Left hindlimb (tissue), 1 donor: ENCODE measurements around the gene SGMS1.
"Not testable (repeated sequence)": the region's sequence is repeated elsewhere in the genome, so short reads cannot be mapped to it uniquely, and the experiment has no call there.

Experiments used
- DNase-seq: peaks from one replicate; pipeline ENCODE4 v3.0.0-alpha.2; 2018

The SGMS1 gene

GRCh38 chr10:50447691-50448090 lies 176.1 kb downstream of the SGMS1 start:
- no peak for DNase-seq

DNA sequence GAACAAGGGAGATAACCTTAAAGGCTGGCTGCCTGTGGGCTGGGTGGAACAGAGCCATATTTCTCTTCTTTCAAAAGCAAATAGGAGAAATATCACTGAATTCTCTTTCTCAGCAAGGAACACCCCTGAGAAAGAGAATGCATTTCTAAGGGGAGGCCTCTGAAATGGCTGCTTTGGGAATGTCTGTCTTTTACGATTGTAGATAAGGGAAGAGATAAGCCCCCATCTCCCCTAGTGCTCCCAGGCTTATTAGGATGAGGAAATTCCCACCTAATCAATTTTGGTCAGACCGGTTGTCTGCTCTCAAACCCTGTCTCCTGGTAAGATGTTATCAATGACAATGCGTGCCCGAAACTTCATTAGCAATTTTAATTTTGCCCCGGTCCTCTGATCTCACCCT lies 178.0 kb downstream of the SGMS1 start:
- not testable (repeated sequence) for DNase-seq

- DNase-seq = no peak
These were observed 183.3 kb downstream of the SGMS1 start for GRCh38 chr10:50440489-50440888.

GRCh38 chr10:50439806-50440205 lies 183.9 kb downstream of the SGMS1 start:
- no peak for DNase-seq

GRCh38 chr10:50439187-50439586 lies 184.6 kb downstream of the SGMS1 start:
- no peak for DNase-seq

DNA sequence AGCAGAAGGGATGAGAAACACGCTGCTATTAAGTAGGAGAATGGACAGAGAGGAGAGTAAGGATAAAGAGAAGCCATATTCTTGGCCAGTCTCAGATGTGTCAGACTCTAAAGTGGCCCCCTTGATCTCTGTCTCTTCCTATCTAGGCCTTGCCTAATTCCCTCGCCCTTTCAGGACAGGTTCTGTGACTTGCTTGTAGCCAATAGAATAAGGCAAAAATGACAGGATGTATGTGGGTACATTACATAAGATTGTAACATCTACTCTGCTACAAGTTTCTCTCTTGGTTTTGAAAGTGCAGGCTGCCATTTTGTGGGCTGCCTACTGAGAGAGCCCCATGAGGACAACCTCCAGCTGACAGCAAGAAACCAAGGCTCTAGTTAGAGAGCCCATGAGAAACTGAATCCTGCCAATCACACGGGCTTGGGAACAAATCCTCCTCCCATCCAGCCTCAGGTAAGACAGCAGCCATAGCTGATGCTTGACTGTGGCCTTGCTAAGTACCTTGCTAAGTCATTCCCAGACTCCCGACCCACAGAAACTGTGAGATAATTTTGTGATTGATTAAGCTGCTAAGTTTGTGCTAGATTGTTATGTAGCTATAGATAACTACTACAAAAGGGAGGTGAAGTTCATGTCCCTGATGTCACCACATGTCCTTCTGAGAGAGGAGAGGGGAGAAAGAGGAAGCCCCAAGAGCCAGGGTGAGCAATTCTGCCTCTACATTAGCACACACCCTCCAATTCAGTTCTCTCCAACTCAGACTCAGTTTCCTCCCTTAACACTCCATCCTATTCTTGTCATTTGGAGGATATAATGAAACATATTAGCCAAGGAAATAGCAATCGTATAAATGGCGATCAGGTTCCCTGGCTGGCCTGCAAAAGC lies 185.5 kb downstream of the SGMS1 start:
- no peak for DNase-seq

- no peak for DNase-seq
These were observed 186.5 kb downstream of the SGMS1 start for GRCh38 chr10:50437248-50437647.

GRCh38 chr10:50436805-50437204 lies 187.0 kb downstream of the SGMS1 start:
- DNase-seq = no peak

DNA sequence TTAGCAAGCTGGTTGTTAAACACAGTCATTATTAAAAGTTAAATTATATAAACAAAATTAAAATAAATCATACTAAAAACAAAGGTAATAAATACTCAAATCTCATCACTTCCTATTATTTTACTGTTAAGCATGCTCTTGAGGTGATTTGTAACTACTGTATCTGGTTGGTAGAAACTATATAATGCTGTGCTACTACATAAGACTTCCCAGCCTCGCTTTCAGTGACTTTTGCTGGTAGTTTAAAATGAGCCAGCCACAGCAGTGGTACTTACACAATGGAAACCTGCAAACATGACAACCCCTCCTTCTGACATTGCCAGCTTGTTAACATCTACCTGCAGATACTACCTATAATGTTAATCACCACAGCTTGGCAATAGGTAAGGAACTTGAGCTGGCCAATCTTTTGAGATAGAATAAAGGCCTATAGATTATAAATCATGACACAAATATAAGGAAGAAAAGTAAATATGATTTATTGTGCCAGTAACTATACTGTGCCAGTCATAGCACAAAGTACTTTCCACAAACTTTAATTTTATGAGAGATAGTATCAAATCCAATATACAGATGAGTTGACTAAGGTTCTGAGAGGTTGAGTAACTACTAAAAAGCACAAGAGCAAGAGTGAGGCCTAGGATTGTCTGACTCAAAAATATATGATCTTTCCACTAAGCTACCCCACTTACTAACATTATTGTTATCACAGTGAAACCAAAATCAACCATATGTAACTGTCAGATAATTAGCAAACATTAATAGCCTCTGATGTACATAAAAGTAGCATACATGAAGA lies 191.3 kb downstream of the SGMS1 start:
- DNase-seq = no peak

DNA sequence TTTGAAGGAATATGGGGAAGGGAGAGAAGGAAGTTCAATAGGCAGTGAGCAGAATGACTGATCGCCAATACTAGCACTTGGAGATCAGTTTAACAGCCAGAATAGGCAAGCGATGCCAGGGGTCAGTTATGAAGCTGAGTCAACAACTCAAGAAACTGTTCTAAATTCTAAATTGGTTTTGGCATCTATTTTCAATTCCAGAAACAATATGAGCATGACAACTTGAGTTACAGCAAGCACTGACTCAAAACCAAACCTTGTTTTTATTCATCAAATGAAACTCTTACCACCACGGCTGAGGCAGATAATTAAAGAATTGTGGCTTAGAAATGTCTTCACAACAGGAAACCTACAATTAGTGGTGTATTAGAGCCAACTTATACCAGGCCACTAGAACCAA lies 192.0 kb downstream of the SGMS1 start:
- DNase-seq = no peak

DNA sequence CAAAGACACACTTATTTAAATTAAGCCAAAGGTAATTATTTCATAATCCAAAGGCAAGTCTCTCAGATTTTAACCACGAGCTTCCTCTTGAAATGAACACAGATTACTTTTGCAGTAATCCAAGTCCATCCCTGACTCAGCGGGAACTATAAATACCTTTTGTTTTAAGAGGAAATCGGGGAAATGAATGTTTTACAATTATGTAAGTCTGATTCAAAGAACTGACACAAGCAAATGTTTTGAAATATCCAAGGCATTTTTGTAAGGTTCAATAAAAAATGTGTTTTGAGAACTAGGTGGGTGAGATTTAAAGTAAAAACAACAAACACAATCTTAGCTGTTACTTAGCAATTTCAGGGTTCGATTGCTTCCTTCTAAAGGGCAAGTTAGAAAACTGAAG lies 192.6 kb downstream of the SGMS1 start:
- DNase-seq = no peak

- no peak for DNase-seq
These were observed 197.3 kb downstream of the SGMS1 start for GRCh38 chr10:50426485-50426884.

GRCh38 chr10:50425215-50425614 lies 198.5 kb downstream of the SGMS1 start:
- DNase-seq = not testable (repeated sequence)

DNA sequence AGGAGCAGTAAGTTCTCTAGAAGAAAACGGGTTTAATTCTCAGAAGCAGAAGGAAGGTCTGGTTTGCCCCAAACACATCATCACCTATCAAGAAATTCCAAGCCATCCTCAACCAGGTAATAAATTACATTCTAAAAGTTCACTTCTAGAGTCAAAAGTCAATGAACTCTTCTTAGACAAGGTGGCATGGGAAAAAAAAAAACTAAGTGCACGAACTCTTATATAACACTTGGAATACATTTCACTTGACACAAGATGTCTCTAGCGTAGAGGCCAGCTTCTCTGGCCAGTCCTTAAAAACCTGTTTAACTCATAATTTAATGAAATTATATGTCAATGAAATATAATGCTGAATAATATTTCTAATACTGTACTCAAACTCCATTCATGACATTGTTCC lies 200.3 kb downstream of the SGMS1 start:
- DNase-seq = no peak

DNA sequence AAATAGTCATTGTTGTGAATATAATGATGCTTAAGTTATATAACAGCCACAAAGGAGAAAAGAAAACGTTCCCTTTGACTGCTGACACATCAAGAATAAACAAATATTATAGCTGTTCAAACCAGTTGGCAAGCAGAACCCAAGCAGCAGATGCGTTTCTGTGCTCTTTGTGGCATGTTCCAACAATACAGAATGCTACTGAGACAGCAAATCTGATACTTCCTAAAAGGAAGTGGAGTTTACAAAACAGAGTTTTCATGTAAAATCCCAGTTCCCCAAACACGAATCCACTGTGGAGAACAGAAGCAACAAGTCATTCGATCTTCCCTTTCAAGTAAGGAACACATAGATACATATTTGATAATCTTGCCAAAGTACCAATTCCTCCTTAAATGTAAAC lies 201.5 kb downstream of the SGMS1 start:
- no peak for DNase-seq

- DNase-seq = no peak
These were observed 202.6 kb downstream of the SGMS1 start for GRCh38 chr10:50421026-50421719.

- DNase-seq = no peak
These were observed 203.6 kb downstream of the SGMS1 start for GRCh38 chr10:50420196-50420595.

- DNase-seq = no peak
These were observed 204.0 kb downstream of the SGMS1 start for GRCh38 chr10:50419756-50420155.

- no peak for DNase-seq
These were observed 204.7 kb downstream of the SGMS1 start for GRCh38 chr10:50419091-50419490.

DNA sequence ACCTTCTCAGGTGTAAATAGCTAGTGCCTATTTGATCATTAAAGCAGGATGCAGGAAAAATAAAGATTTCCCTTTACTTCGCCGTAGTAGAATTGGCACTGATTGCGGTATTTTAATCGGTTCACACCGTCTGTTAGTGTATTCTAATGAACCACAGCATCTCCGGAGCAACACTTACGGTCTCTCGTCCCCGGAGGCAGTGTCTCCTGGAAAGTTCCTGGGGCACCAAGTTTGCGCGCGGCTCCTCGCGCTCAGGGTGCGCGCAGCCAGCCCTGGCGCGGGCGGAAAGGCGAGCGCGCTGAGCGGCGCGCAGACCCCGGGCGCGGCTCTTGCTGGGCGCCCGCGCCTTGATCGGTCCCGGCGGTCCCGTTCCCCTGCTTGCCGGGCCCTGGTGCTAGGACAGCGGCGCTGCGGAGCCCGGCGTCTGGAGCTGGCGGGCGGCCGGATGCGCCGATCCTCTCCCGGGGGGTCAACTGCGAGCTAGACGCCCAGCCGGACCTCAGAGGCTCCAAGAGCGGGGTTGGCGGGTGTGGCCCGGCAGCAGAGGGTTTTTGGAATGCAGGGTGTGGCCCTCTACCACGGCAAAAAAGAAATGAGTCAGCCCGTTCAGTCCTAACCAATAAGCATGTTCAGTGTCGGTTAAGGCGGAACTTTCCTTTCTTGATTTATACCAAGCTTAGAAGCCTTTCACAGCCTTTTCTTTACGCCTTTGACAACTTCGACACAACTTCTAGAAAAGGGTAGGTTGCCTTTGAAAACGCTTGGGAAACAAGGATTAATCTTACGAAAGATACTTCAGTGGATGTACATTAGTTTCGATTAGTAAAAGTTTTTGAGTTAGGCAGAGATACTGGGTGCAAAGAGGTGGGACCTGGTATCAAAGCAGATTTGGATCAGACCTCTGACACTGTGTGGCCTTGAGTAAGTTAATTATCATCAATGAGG lies 205.6 kb downstream of the SGMS1 start:
- DNase-seq = peak; percentile 85

DNA sequence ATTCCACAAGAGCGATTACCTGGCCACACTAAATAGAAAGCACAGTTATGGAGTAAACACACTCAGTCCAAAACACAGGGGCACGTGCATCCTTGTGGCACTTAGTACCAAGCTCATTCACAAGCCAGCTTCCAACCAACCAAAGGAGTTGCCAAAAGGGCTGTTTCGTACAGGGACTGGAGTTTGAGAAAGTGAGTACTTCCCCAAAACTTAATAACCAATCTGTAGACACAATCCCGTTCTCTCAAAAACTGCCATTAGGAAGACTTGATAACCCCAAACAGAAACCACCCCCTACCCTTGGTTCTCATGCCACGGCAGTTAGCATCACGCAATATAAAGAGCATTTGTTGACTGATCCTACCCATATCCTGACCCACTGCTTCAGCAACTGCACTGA lies 206.3 kb downstream of the SGMS1 start:
- no peak for DNase-seq

DNA sequence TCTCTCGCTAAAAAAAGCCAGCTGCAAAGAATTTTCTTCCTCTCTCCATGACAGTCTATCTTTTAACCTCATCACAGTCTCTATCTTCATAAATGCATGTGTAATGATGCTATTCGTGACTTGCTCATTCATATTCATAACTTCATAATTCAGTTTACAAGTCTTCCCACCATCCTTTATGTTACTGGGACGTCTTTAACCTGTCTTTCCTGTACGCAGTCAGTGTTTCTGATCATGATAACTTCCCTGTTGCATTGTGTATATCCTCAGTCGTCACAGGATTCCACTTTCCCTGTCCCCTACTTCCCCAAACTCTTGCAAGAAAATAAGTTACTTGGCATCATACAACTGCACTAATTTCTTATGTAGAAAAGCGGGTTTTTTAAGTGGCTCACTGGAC lies 206.9 kb downstream of the SGMS1 start:
- DNase-seq = no peak
